Measurements from ENCODE around the gene SCGN. TPM values are rescaled to one million over a fixed set of nuclear protein-coding genes. Genes with fewer than 3 reads are reported as not detected.

Gene SCGN
- total and polyA plus RNA-seq, 5 donors from 2014 or later, result not detected

GRCh38 chr6:25701807-25702206 is 49.8 kb downstream of the SCGN start:
- peaks cover 4% of the 10 kb centered on the region for H3K27me3 ChIP-seq (ENCODE audit: control insufficient read depth, insufficient read depth, low read length)
- ATAC-seq (ENCODE audit: low read depth in 2 of 2), result no peak
- H3K9me3 ChIP-seq (ENCODE audit: control insufficient read depth in 2 of 2, low read length in 2 of 2), result no peaks in the 10 kb centered on the region
- H3K4me3 ChIP-seq (ENCODE audit: low read depth, low read length), result no peak overlapping the region
- peaks cover 0 to 2% (median 0%) of the 10 kb centered on the region in 7 donors for H3K9me3 Mint-ChIP-seq
- no peak for DNase-seq
- H3K27ac ChIP-seq (ENCODE audit: insufficient read depth, low read length, poor library complexity, severe bottlenecking), result no peak overlapping the region
- H3K36me3 ChIP-seq (ENCODE audit: control insufficient read depth, insufficient read depth, low read length), result no peaks in the 10 kb centered on the region
- H3K4me1 Mint-ChIP-seq, result no peaks in the 10 kb centered on the region
- no peaks in the 10 kb centered on the region for H3K36me3 Mint-ChIP-seq
- H3K4me1 ChIP-seq (ENCODE audit: control insufficient read depth, insufficient read depth, low read length, poor library complexity, severe bottlenecking), result no peaks in the 10 kb centered on the region
- no peak overlapping the region for H3K4me3 Mint-ChIP-seq
- H3K27ac Mint-ChIP-seq, result no peak overlapping the region
- H3K27me3 Mint-ChIP-seq, result no peaks in the 10 kb centered on the region

DNA sequence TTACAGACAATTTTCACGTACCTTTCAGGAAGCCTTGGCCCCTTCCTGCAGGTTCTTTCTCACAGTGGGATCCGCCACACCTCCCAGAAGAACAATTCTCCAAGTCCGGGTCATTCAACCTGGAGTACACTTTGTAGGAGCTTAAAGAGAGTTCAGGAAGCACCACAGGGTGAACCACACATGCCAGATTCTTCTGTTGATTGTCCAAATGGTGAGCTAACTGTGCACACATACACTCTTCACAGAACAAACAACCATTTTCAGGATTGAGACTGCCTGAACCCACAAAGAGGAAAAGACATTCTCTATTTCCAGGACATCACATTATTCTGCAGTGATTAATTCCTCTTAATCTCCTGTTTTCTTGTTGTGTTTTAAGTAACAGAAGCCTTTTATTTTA is 51.0 kb downstream of the SCGN start:
- Mint-ChIP-seq H3K36me3 (no peaks in the 10 kb centered on the region), H3K27me3 (peaks cover 5% of the 10 kb centered on the region), H3K4me1 (no peaks in the 10 kb centered on the region), H3K4me3 (no peak overlapping the region), H3K27ac (no peak overlapping the region), H3K9me3 (no peaks in the 10 kb centered on the region)
- Histone ChIP-seq H3K27ac (ENCODE audit: insufficient read depth, low read length, poor library complexity, severe bottlenecking) (no peak overlapping the region), H3K27me3 (ENCODE audit: control insufficient read depth, insufficient read depth, low read length) (peaks cover 8% of the 10 kb centered on the region), H3K36me3 (ENCODE audit: control insufficient read depth, insufficient read depth, low read length) (no peaks in the 10 kb centered on the region), H3K9me3 (ENCODE audit: control insufficient read depth in 2 of 2, low read length in 2 of 2) (no peaks in the 10 kb centered on the region), H3K4me3 (ENCODE audit: low read depth, low read length) (no peak overlapping the region), H3K4me1 (ENCODE audit: control insufficient read depth, insufficient read depth, low read length, poor library complexity, severe bottlenecking) (no peaks in the 10 kb centered on the region)
- no peak for DNase-seq
- no peak for ATAC-seq (ENCODE audit: low read depth in 2 of 2)

DNA sequence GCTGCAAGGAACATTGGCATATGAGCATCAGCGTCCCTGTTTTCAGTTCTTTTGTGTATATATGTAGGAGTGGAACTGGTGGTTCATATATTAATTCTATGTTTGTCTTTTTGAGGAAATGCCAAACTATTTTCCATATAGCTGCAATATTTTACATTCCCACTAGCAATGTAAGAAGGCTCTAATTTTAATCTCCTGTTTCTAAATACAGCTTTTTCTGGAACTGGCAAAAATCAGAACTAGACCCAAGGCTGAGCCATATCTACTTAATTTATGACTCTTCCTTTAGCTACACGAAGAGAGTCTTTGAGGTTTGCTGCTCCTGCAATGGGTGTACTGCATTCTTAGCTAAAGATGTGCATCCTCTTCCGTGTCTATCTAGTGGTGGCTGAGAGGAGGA is 52.0 kb downstream of the SCGN start:
- Mint-ChIP-seq H3K9me3 (no peaks in the 10 kb centered on the region), H3K4me3 (no peak overlapping the region), H3K4me1 (no peaks in the 10 kb centered on the region), H3K27ac (no peak overlapping the region), H3K27me3 (peaks cover 8% of the 10 kb centered on the region), H3K36me3 (no peaks in the 10 kb centered on the region)
- no peaks in the 10 kb centered on the region for H3K4me1 ChIP-seq (ENCODE audit: control insufficient read depth, insufficient read depth, low read length, poor library complexity, severe bottlenecking)
- peaks cover 8% of the 10 kb centered on the region for H3K27me3 ChIP-seq (ENCODE audit: control insufficient read depth, insufficient read depth, low read length)
- no peak for DNase-seq
- H3K9me3 ChIP-seq (ENCODE audit: control insufficient read depth in 2 of 2, low read length in 2 of 2), result no peaks in the 10 kb centered on the region
- H3K27ac ChIP-seq (ENCODE audit: insufficient read depth, low read length, poor library complexity, severe bottlenecking), result no peak overlapping the region
- no peak for ATAC-seq (ENCODE audit: low read depth in 2 of 2)
- H3K4me3 ChIP-seq (ENCODE audit: low read depth, low read length), result no peak overlapping the region
- no peaks in the 10 kb centered on the region for H3K36me3 ChIP-seq (ENCODE audit: control insufficient read depth, insufficient read depth, low read length)

DNA sequence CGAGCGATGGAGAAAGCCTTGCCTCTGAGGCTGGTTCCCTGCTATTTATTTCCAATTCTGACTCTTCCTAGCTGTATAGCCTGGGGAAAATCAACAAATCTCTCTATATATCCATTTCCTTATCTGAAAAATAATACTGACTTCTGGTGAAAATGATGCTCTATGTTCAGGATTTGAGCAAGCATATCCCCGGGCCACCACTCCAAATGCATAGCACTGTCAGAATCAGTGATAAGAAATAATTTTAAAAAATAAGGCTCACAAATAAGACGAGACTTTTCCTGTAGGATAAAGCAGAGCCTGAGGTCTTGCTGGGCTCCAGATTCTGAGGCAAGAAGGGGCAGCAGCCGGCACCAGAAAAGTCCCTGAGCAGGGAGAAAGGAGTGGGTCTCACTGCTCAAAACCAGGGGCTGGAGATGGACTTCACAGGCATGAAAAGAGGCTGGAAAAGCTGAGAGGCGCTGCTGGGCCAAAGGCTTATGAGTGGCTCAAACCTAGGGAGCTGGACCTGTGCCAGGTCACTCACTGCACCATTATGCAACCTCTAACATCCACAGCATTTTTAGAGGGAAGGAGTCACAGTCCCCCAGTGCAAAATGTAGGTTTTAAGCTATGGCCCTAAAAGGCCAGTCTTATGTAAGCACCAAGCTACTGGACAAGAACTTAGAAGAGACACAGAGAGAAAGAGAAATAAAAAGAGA is 54.4 kb downstream of the SCGN start:
- Histone ChIP-seq H3K27ac (ENCODE audit: insufficient read depth, low read length, poor library complexity, severe bottlenecking) (no peak overlapping the region), H3K4me3 (ENCODE audit: low read depth, low read length) (no peak overlapping the region), H3K4me1 (ENCODE audit: control insufficient read depth, insufficient read depth, low read length, poor library complexity, severe bottlenecking) (no peaks in the 10 kb centered on the region), H3K36me3 (ENCODE audit: control insufficient read depth, insufficient read depth, low read length) (no peaks in the 10 kb centered on the region), H3K27me3 (ENCODE audit: control insufficient read depth, insufficient read depth, low read length) (peaks cover 8% of the 10 kb centered on the region), H3K9me3 (ENCODE audit: control insufficient read depth in 2 of 2, low read length in 2 of 2) (no peaks in the 10 kb centered on the region)
- H3K4me3 Mint-ChIP-seq, result no peak overlapping the region
- H3K27ac Mint-ChIP-seq, result peak overlapping the region in 1 of 3 donors; percentile 31
- H3K27me3 Mint-ChIP-seq, result peaks cover 15% of the 10 kb centered on the region
- H3K4me1 Mint-ChIP-seq, result no peaks in the 10 kb centered on the region
- ATAC-seq (ENCODE audit: low read depth in 2 of 2) (no peak), DNase-seq (no peak)
- H3K9me3 Mint-ChIP-seq, result no peaks in the 10 kb centered on the region
- H3K36me3 Mint-ChIP-seq, result no peaks in the 10 kb centered on the region

DNA sequence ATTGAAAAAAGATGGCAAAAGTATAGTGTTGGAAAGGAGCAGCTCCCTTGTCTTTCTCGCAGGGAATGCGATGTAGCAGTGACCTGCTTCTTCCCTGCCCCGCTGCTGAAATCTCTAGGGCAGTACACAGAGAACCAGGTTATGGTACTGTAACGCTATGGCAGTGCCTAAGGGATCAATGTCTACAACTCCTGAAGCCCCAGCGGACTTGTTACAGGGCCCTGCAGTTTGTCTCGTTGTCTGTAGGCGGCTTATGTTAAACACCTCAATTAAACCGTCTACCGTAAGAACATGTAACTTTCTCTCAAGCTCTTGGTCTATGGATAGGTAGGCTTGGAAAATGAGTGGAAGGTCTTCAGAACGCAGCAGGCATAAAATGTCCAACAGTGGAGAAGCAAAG is 57.7 kb downstream of the SCGN start:
- DNase-seq, result no peak
- peaks cover 15% of the 10 kb centered on the region for H3K27me3 Mint-ChIP-seq
- ATAC-seq (ENCODE audit: low read depth in 2 of 2), result no peak
- no peaks in the 10 kb centered on the region for H3K36me3 Mint-ChIP-seq
- H3K4me3 Mint-ChIP-seq, result no peak overlapping the region
- Histone ChIP-seq H3K27me3 (ENCODE audit: control insufficient read depth, insufficient read depth, low read length) (peaks cover 8% of the 10 kb centered on the region), H3K4me3 (ENCODE audit: low read depth, low read length) (no peak overlapping the region), H3K36me3 (ENCODE audit: control insufficient read depth, insufficient read depth, low read length) (no peaks in the 10 kb centered on the region), H3K27ac (ENCODE audit: insufficient read depth, low read length, poor library complexity, severe bottlenecking) (no peak overlapping the region), H3K4me1 (ENCODE audit: control insufficient read depth, insufficient read depth, low read length, poor library complexity, severe bottlenecking) (no peaks in the 10 kb centered on the region), H3K9me3 (ENCODE audit: control insufficient read depth in 2 of 2, low read length in 2 of 2) (no peaks in the 10 kb centered on the region)
- H3K27ac Mint-ChIP-seq, result no peak overlapping the region
- H3K4me1 Mint-ChIP-seq, result no peaks in the 10 kb centered on the region
- no peaks in the 10 kb centered on the region for H3K9me3 Mint-ChIP-seq

GRCh38 chr6:25710287-25710686 is 58.3 kb downstream of the SCGN start:
- H3K27ac Mint-ChIP-seq, result no peak overlapping the region
- Histone ChIP-seq H3K4me3 (ENCODE audit: low read depth, low read length) (no peak overlapping the region), H3K27ac (ENCODE audit: insufficient read depth, low read length, poor library complexity, severe bottlenecking) (no peak overlapping the region), H3K4me1 (ENCODE audit: control insufficient read depth, insufficient read depth, low read length, poor library complexity, severe bottlenecking) (no peaks in the 10 kb centered on the region), H3K27me3 (ENCODE audit: control insufficient read depth, insufficient read depth, low read length) (peaks cover 8% of the 10 kb centered on the region), H3K9me3 (ENCODE audit: control insufficient read depth in 2 of 2, low read length in 2 of 2) (no peaks in the 10 kb centered on the region), H3K36me3 (ENCODE audit: control insufficient read depth, insufficient read depth, low read length) (no peaks in the 10 kb centered on the region)
- no peaks in the 10 kb centered on the region for H3K4me1 Mint-ChIP-seq
- DNase-seq, result no peak
- no peak overlapping the region for H3K4me3 Mint-ChIP-seq
- ATAC-seq (ENCODE audit: low read depth in 2 of 2), result no peak
- H3K36me3 Mint-ChIP-seq, result no peaks in the 10 kb centered on the region
- no peaks in the 10 kb centered on the region for H3K9me3 Mint-ChIP-seq
- H3K27me3 Mint-ChIP-seq, result peaks cover 16% of the 10 kb centered on the region

- H3K4me3 ChIP-seq (ENCODE audit: low read depth, low read length), result no peak overlapping the region
- DNase-seq, result no peak
- no peaks in the 10 kb centered on the region for H3K4me1 ChIP-seq (ENCODE audit: control insufficient read depth, insufficient read depth, low read length, poor library complexity, severe bottlenecking)
- no peak overlapping the region for H3K27ac ChIP-seq (ENCODE audit: insufficient read depth, low read length, poor library complexity, severe bottlenecking)
- H3K27me3 Mint-ChIP-seq, result peaks cover 28% of the 10 kb centered on the region
- no peaks in the 10 kb centered on the region for H3K36me3 ChIP-seq (ENCODE audit: control insufficient read depth, insufficient read depth, low read length)
- ATAC-seq (ENCODE audit: low read depth in 2 of 2), result no peak
- no peaks in the 10 kb centered on the region for H3K9me3 ChIP-seq (ENCODE audit: control insufficient read depth in 2 of 2, low read length in 2 of 2)
- no peaks in the 10 kb centered on the region for H3K9me3 Mint-ChIP-seq
- H3K36me3 Mint-ChIP-seq, result no peaks in the 10 kb centered on the region
- no peak overlapping the region for H3K4me3 Mint-ChIP-seq
- H3K27ac Mint-ChIP-seq, result no peak overlapping the region
- H3K4me1 Mint-ChIP-seq, result no peaks in the 10 kb centered on the region
- no peaks in the 10 kb centered on the region for H3K27me3 ChIP-seq (ENCODE audit: control insufficient read depth, insufficient read depth, low read length)
Observed at GRCh38 chr6:25713824-25714223, 61.8 kb downstream of the SCGN start.

GRCh38 chr6:25714765-25715164 is 62.8 kb downstream of the SCGN start:
- H3K4me1 ChIP-seq (ENCODE audit: control insufficient read depth, insufficient read depth, low read length, poor library complexity, severe bottlenecking), result no peaks in the 10 kb centered on the region
- no peak for ATAC-seq (ENCODE audit: low read depth in 2 of 2)
- DNase-seq, result no peak
- no peaks in the 10 kb centered on the region for H3K36me3 Mint-ChIP-seq
- no peak overlapping the region for H3K27ac ChIP-seq (ENCODE audit: insufficient read depth, low read length, poor library complexity, severe bottlenecking)
- H3K9me3 ChIP-seq (ENCODE audit: control insufficient read depth in 2 of 2, low read length in 2 of 2), result no peaks in the 10 kb centered on the region
- no peaks in the 10 kb centered on the region for H3K9me3 Mint-ChIP-seq
- no peak overlapping the region for H3K4me3 ChIP-seq (ENCODE audit: low read depth, low read length)
- no peak overlapping the region for H3K27ac Mint-ChIP-seq
- H3K27me3 Mint-ChIP-seq, result peaks cover 20% of the 10 kb centered on the region
- no peaks in the 10 kb centered on the region for H3K27me3 ChIP-seq (ENCODE audit: control insufficient read depth, insufficient read depth, low read length)
- no peaks in the 10 kb centered on the region for H3K36me3 ChIP-seq (ENCODE audit: control insufficient read depth, insufficient read depth, low read length)
- no peak overlapping the region for H3K4me3 Mint-ChIP-seq
- no peaks in the 10 kb centered on the region for H3K4me1 Mint-ChIP-seq
